K562 (cell line): Measurements from ENCODE around the gene DLK2. TPM values are rescaled to one million over a fixed set of nuclear protein-coding genes. Genes with fewer than 3 reads are reported as not detected.

Source experiments
- ADNP ChIP-seq: fragments of 200-800 bp; sonication (Bioruptor generic); IDR thresholded peaks from 2 replicates; pipeline ENCODE4 v1.6.1; 2016; ENCODE audit warnings: missing genetic modification characterization, missing compliant biosample characterization
- ASH1L ChIP-seq: fragments of 450-650 bp; IDR thresholded peaks from 2 replicates; pipeline ENCODE4 v1.6.1; 2018; ENCODE audit warnings: borderline replicate concordance, mild to moderate bottlenecking, low read depth; ENCODE audit not compliant: partially characterized antibody
- GATAD2A ChIP-seq: fragments of 450-650 bp; IDR thresholded peaks from 2 replicates; pipeline ENCODE4 v1.6.1; 2017
- JUN ChIP-seq, 2 experiments: sonication (generic) in 1 of 2; formaldehyde crosslinking in 1 of 2; IDR thresholded peaks; 2 replicates each; pipeline versions ENCODE4 v1.6.1 to v1.8.0; 2012 to 2022; ENCODE audit warnings: borderline replicate concordance in 2 of 2, mild to moderate bottlenecking in 2 of 2, improper control_type of control experiment in 1 of 2, low read depth in 1 of 2, low read length in 1 of 2, missing genetic modification reagents in 1 of 2
- NFIC ChIP-seq: fragments of 450-650 bp; IDR thresholded peaks from 2 replicates; pipeline ENCODE4 v1.6.1; 2017; ENCODE audit warnings: mild to moderate bottlenecking, inconsistent platforms
- NR2C2 ChIP-seq, 2 experiments: fragments of 200-800 bp in 1 of 2; sonication (Bioruptor generic) in 1 of 2; sonication (generic) in 1 of 2; formaldehyde crosslinking in 1 of 2; IDR thresholded peaks; 2 replicates each; pipeline versions ENCODE4 v1.6.1 to v1.8.0; 2016 to 2022; ENCODE audit warnings: mild to moderate bottlenecking in 1 of 2, missing compliant biosample characterization in 1 of 2, missing genetic modification characterization in 1 of 2, missing genetic modification reagents in 1 of 2
- POLR2G ChIP-seq: fragments of 200-400 bp; formaldehyde crosslinking; IDR thresholded peaks from 2 replicates; pipeline ENCODE4 v1.6.1; 2017; ENCODE audit warnings: low read depth, mild to moderate bottlenecking, antibody characterized with exemption, low read length, moderate library complexity
- RNF2 ChIP-seq: sonication (generic); IDR thresholded peaks from 2 replicates; pipeline ENCODE4 v1.6.1; 2016
- TEAD4 ChIP-seq, 2 experiments: sonication (generic) in 1 of 2; formaldehyde crosslinking in 1 of 2; IDR thresholded peaks; 2 replicates each; pipeline versions ENCODE4 v1.6.1 to v1.8.0; 2012 to 2022; ENCODE audit warnings: borderline replicate concordance in 1 of 2, inconsistent platforms in 1 of 2, low read length in 1 of 2, mild to moderate bottlenecking in 1 of 2, missing genetic modification reagents in 1 of 2
- ZBED1 ChIP-seq: IDR thresholded peaks from 2 replicates; pipeline ENCODE4 v1.6.1; 2014
- ZNF384 ChIP-seq: IDR thresholded peaks from 2 replicates; pipeline ENCODE4 v1.6.1; 2012; ENCODE audit warnings: low read depth, low read length, improper control_type of control experiment
- polyA plus RNA-seq, 8 experiments: library from polyadenylated mRNA; depleted of rRNA in 4 of 8; stranded (reverse) in 5 of 8; unstranded in 3 of 8; fragments of >200 nt; fragmentation: Nextera tagmentation in 2 of 8; fragmentation: Illumina TruSeq in 1 of 8; extraction: Ambion mirVana in 2 of 8; extraction: Trizol in 1 of 8; gene quantifications; 2 replicates each; pipeline versions ENCODE4 v1.2.1 to v1.2.3, GENCODE V29; 2011 to 2014; ENCODE audit warnings: inconsistent platforms in 1 of 8, missing spikeins in 1 of 8
- total RNA-seq, 7 experiments: library from RNA; depleted of rRNA in 6 of 7; stranded (reverse); fragments of >200 nt in 6 of 7; fragmentation: Illumina TruSeq in 2 of 7; extraction: Trizol in 2 of 7; gene quantifications; 2 replicates each; pipeline versions ENCODE4 v1.2.1 to v1.2.3, GENCODE V29; 2011 to 2021; ENCODE audit warnings: low replicate concordance in 1 of 7
- TF ChIP-seq, protein P1 (sequence below): fragments of 450-650 bp; IDR thresholded peaks from 2 replicates; pipeline ENCODE4 v1.6.1; 2018; ENCODE audit not compliant: partially characterized antibody

The DLK2 gene
- total and polyA plus RNA-seq, 9 of the 15 experiments (the other 6 are each of a cell fraction or from before 2014, with no cell fraction given): 0.11 to 0.53 (median 0.29) TPM; not detected in 3

GRCh38 chr6:43436577-43437282, 18.6 kb downstream of the DLK2 start (continued):
- TF ChIP-seq TEAD4 (IDR thresholded peaks at IDR 0.05; ENCODE audit: low read length) (peak; percentile 13; the same call in 1 of the 2 replicates), TEAD4 (CRISPR knock-in tag; IDR thresholded peaks at IDR 0.05; ENCODE audit: borderline replicate concordance) (no peak), ZBED1 (no peak), RNF2 (no peak), ZNF384 (no peak), ASH1L (no peak), NR2C2 (CRISPR knock-in tag; IDR thresholded peaks at IDR 0.05) (no peak), NR2C2 (tag; IDR thresholded peaks at IDR 0.05) (peak; percentile 41; the same call in 1 of the 2 replicates), ADNP (no peak), NFIC (peak; percentile 98), JUN (IDR thresholded peaks at IDR 0.05; ENCODE audit: borderline replicate concordance, low read depth, low read length) (0 out of 2 replicates have a peak, but pooled peaks have one; percentile 43), JUN (CRISPR knock-in tag; IDR thresholded peaks at IDR 0.05; ENCODE audit: borderline replicate concordance) (no peak), GATAD2A (no peak), POLR2G (no peak)
- TF ChIP-seq, protein P1, sequence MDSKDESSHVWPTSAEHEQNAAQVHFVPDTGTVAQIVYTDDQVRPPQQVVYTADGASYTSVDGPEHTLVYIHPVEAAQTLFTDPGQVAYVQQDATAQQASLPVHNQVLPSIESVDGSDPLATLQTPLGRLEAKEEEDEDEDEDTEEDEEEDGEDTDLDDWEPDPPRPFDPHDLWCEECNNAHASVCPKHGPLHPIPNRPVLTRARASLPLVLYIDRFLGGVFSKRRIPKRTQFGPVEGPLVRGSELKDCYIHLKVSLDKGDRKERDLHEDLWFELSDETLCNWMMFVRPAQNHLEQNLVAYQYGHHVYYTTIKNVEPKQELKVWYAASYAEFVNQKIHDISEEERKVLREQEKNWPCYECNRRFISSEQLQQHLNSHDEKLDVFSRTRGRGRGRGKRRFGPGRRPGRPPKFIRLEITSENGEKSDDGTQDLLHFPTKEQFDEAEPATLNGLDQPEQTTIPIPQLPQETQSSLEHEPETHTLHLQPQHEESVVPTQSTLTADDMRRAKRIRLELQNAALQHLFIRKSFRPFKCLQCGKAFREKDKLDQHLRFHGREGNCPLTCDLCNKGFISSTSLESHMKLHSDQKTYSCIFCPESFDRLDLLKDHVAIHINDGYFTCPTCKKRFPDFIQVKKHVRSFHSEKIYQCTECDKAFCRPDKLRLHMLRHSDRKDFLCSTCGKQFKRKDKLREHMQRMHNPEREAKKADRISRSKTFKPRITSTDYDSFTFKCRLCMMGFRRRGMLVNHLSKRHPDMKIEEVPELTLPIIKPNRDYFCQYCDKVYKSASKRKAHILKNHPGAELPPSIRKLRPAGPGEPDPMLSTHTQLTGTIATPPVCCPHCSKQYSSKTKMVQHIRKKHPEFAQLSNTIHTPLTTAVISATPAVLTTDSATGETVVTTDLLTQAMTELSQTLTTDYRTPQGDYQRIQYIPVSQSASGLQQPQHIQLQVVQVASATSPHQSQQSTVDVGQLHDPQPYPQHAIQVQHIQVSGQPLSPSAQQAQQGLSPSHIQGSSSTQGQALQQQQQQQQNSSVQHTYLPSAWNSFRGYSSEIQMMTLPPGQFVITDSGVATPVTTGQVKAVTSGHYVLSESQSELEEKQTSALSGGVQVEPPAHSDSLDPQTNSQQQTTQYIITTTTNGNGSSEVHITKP: peak; percentile 24
